Osteocyte (in vitro differentiated cells): Measurements from ENCODE around the gene SV2B. TPM values are rescaled to one million over a fixed set of nuclear protein-coding genes. Genes with fewer than 3 reads are reported as not detected.

Experiments used
- DNase-seq: peaks from one replicate; pipeline ENCODE4 v3.0.0; 2021; ENCODE audit warnings: mixed read lengths; ENCODE audit not compliant: unreplicated experiment; ENCODE audit errors: extremely low spot score
- H3K27ac Mint-ChIP-seq: one replicate; pipeline ENCODE4 v1.8.0; 2021; ENCODE audit warnings: mild to moderate bottlenecking, mixed read lengths; ENCODE audit not compliant: unreplicated experiment
- H3K27me3 Mint-ChIP-seq: one replicate; pipeline ENCODE4 v1.8.0; 2021; ENCODE audit warnings: mixed read lengths; ENCODE audit not compliant: unreplicated experiment
- H3K36me3 Mint-ChIP-seq: one replicate; pipeline ENCODE4 v1.8.0; 2021; ENCODE audit warnings: mixed read lengths; ENCODE audit not compliant: unreplicated experiment
- H3K4me1 Mint-ChIP-seq: one replicate; pipeline ENCODE4 v1.8.0; 2021; ENCODE audit warnings: mixed read lengths; ENCODE audit not compliant: unreplicated experiment
- H3K4me3 Mint-ChIP-seq: one replicate; pipeline ENCODE4 v1.8.0; 2021; ENCODE audit warnings: mild to moderate bottlenecking, moderate library complexity, mixed read lengths; ENCODE audit not compliant: unreplicated experiment
- H3K9me3 Mint-ChIP-seq: one replicate; pipeline ENCODE4 v1.8.0; 2021; ENCODE audit warnings: mixed read lengths; ENCODE audit not compliant: unreplicated experiment
- total RNA-seq: library from RNA; stranded (reverse); gene quantifications from 2 replicates; pipeline ENCODE4 v1.2.1, GENCODE V29; 2021
- TF ChIP-seq, protein P1 (sequence below): fragments of 200-600 bp; sonication (generic); IDR thresholded peaks from 2 replicates; pipeline ENCODE4 v1.5.0; 2021; ENCODE audit warnings: antibody characterized with exemption, mild to moderate bottlenecking, moderate library complexity

The SV2B gene
- total RNA-seq, 1 donor from 2014 or later = not detected

DNA sequence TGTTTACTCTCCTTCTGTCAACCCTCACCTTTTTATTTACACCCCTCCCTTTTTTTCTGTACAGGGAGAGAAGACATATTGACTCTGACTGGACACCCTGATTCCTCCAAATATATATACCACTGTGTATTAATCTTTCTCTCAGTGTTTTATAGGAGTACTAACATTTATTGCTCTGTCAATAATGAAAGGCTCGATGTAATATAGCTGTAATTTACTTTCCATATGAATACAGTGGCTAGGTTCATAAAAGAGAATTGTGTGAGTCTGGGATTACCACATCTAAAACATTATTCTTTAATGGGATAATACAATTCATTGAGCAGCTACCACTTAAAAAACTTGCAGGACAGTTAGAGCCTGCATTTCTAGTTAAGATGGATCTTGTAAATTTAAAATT, 194.3 kb downstream of the SV2B start:
- Mint-ChIP-seq H3K4me1 (no peaks in the 10 kb centered on the region), H3K36me3 (no peaks in the 10 kb centered on the region), H3K27ac (no peak overlapping the region), H3K4me3 (no peak overlapping the region), H3K9me3 (no peaks in the 10 kb centered on the region), H3K27me3 (peaks cover 4% of the 10 kb centered on the region)
- no peak for DNase-seq
- TF ChIP-seq, protein P1, sequence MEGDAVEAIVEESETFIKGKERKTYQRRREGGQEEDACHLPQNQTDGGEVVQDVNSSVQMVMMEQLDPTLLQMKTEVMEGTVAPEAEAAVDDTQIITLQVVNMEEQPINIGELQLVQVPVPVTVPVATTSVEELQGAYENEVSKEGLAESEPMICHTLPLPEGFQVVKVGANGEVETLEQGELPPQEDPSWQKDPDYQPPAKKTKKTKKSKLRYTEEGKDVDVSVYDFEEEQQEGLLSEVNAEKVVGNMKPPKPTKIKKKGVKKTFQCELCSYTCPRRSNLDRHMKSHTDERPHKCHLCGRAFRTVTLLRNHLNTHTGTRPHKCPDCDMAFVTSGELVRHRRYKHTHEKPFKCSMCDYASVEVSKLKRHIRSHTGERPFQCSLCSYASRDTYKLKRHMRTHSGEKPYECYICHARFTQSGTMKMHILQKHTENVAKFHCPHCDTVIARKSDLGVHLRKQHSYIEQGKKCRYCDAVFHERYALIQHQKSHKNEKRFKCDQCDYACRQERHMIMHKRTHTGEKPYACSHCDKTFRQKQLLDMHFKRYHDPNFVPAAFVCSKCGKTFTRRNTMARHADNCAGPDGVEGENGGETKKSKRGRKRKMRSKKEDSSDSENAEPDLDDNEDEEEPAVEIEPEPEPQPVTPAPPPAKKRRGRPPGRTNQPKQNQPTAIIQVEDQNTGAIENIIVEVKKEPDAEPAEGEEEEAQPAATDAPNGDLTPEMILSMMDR = no peak

DNA sequence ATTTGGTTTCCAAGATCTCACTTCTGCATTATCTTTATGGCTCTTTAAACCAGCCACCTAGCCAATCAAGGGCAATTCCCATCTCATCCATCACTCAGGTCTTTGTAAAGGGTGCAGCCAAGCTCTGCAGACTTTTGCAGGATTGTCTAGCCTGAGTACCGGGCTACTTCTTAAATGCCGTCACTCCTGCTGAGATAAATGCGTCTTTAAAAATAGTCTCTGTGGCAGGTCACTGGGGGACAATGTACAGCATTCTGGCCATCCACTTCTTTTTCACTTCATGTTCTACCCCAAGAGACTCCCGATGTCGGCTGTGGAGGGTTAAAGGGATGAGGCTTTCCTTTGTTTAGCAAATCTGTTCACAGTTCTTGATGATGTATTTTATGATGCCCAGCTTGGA, 194.7 kb downstream of the SV2B start:
- DNase-seq = no peak
- H3K36me3 Mint-ChIP-seq = no peaks in the 10 kb centered on the region
- H3K4me1 Mint-ChIP-seq = no peaks in the 10 kb centered on the region
- peaks cover 4% of the 10 kb centered on the region for H3K27me3 Mint-ChIP-seq
- H3K9me3 Mint-ChIP-seq = no peaks in the 10 kb centered on the region
- no peak overlapping the region for H3K27ac Mint-ChIP-seq
- no peak overlapping the region for H3K4me3 Mint-ChIP-seq
- TF ChIP-seq, protein P1 = no peak

DNA sequence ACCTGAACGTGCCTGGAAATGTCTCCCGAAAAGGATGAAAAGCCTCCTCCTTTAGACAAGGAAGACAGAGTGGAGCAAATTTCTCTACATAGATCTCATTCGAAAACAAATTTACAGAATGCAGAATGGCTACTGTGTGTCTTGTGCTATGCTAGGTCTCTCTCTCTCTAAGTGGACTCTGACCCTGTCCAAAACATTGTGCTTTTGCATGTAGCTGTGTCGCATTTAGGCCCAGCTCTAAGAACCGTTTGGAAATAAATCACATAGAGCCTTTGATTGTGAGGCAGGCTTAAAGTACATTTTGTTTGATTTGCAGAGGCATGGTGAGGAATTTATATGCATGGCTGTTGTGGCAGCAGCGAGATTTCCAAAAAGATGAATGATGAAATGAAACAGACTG, 198.0 kb downstream of the SV2B start:
- H3K27me3 Mint-ChIP-seq = peaks cover 14% of the 10 kb centered on the region
- no peak overlapping the region for H3K4me3 Mint-ChIP-seq
- H3K36me3 Mint-ChIP-seq = no peaks in the 10 kb centered on the region
- H3K27ac Mint-ChIP-seq = no peak overlapping the region
- no peak for DNase-seq
- H3K4me1 Mint-ChIP-seq = no peaks in the 10 kb centered on the region
- no peaks in the 10 kb centered on the region for H3K9me3 Mint-ChIP-seq
- TF ChIP-seq, protein P1 = no peak

DNA sequence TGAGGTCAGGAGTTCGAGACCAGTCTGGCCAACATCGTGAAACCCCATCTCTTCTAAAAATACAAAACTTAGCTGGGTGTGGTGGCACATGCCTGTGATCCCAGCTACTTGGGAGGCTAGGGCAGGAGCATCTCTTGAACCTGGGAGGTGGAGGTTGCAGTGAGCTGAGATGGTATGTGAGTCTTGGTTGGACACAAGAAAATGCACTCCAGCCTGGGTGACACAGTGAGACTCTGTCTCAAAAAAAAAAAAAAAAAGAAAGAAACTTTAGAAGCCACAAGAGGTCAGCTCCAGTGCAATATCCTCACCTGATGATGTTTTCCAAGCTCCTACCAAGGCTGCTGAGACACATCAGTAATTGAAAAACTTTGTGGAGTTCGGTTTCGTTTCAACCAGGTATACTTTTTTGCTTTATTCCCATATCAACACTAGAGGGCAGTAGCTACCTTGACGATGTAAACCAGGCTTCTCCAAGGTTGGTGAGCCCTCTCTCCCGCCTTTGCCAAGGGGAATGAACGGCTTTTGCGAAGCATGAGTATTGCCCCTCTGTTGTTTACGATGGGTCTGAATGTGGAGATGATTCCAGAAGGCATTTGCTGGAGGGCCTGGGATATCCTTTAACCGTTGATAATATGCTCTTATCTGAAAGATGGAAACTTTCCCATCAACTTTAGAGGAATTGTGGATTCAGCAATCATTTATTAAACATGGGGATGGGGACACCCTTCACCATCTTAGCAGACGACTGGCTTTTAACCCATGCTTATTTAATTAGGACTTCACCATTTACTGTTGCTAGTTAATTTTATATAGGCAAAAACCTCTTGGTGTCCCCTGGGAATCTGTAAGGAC, 202.8 kb downstream of the SV2B start:
- no peak overlapping the region for H3K27ac Mint-ChIP-seq
- peaks cover 32% of the 10 kb centered on the region for H3K27me3 Mint-ChIP-seq
- no peaks in the 10 kb centered on the region for H3K9me3 Mint-ChIP-seq
- TF ChIP-seq, protein P1 = peak; percentile 76
- H3K4me3 Mint-ChIP-seq = no peak overlapping the region
- no peak for DNase-seq
- H3K36me3 Mint-ChIP-seq = no peaks in the 10 kb centered on the region
- H3K4me1 Mint-ChIP-seq = no peaks in the 10 kb centered on the region

DNA sequence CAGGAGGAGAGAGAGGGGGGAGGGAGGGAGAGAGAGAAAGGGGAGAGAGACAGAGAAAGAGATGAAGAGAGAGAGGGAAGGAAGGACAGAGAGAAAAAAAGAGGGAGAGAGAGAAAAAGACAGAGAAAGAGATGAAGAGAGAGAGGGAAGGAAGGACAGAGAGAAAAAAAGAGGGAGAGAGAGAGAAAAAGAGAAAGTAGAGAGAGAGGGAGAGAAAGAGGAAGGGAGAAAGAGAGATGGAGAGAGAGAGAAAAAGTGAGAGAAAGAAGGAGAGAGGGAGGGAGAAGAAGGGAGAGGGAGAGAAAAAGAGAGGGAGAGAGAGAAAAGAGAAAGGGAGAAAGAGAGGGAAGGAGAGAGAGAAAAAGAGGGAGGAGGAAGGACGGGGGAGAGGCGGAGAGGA, 204.2 kb downstream of the SV2B start:
- TF ChIP-seq, protein P1 = no peak
- Mint-ChIP-seq H3K9me3 (no peaks in the 10 kb centered on the region), H3K27me3 (peaks cover 36% of the 10 kb centered on the region), H3K4me1 (no peaks in the 10 kb centered on the region), H3K4me3 (no peak overlapping the region), H3K36me3 (no peaks in the 10 kb centered on the region), H3K27ac (no peak overlapping the region)
- DNase-seq = no peak
